Thoracic aorta (tissue), 2 donors: ENCODE data around the gene ENO4. TPM values are rescaled to one million over a fixed set of nuclear protein-coding genes. Genes with fewer than 3 reads are reported as not detected.

Source experiments
- ATAC-seq: fragments of 150-250 bp; one replicate; pipeline ENCODE4 v1.8.0; 2017; ENCODE audit warnings: low read depth; ENCODE audit not compliant: insufficient number of reproducible peaks, low FRiP score
- DNase-seq: peaks from one replicate; pipeline ENCODE4 v3.0.0-alpha.2; 2020; ENCODE audit warnings: low spot score
- H3K27ac ChIP-seq, 2 donors: fragments of 200-600 bp; sonication (generic); 1 replicate in 1 of 2; 2 replicates in 1 of 2; pipeline ENCODE4 v1.5.1; 2016; ENCODE audit warnings: mild to moderate bottlenecking in 2 of 2, moderate library complexity in 2 of 2
- H3K27me3 ChIP-seq: fragments of 200-600 bp; sonication (generic); replicated peaks from 2 replicates; pipeline ENCODE4 v1.6.0; 2016; ENCODE audit warnings: mild to moderate bottlenecking; ENCODE audit not compliant: insufficient read depth
- H3K36me3 ChIP-seq: fragments of 200-600 bp; sonication (generic); one replicate; pipeline ENCODE4 v1.5.1; 2016
- H3K4me1 ChIP-seq, 2 donors: fragments of 200-600 bp; sonication (generic); 1 replicate in 1 of 2; 2 replicates in 1 of 2; pipeline versions ENCODE4 v1.5.1 to v1.6.0; 2016; ENCODE audit warnings: low read depth in 2 of 2, mild to moderate bottlenecking in 1 of 2; ENCODE audit not compliant: control insufficient read depth in 1 of 2
- H3K4me3 ChIP-seq: fragments of 200-600 bp; sonication (generic); 2 replicates; pipeline ENCODE4 v1.5.1; 2016; ENCODE audit warnings: mild to moderate bottlenecking
- H3K9me3 ChIP-seq: fragments of 200-600 bp; sonication (generic); 2 replicates; pipeline ENCODE4 v1.5.1; 2016
- total RNA-seq, 2 donors: library from RNA; depleted of rRNA; stranded (reverse); fragments of >200 nt; gene quantifications; one replicate each; pipeline versions ENCODE4 v1.1.0 to v1.2.3, GENCODE V29; 2016
- TF ChIP-seq, protein P1 (sequence below): fragments of 200-600 bp; sonication (generic); IDR thresholded peaks from one replicate; pipeline ENCODE4 v1.5.1; 2019; ENCODE audit warnings: antibody characterized with exemption

Gene ENO4
- total RNA-seq, 2 donors from 2014 or later: 0.54 TPM; not detected in 1

DNA sequence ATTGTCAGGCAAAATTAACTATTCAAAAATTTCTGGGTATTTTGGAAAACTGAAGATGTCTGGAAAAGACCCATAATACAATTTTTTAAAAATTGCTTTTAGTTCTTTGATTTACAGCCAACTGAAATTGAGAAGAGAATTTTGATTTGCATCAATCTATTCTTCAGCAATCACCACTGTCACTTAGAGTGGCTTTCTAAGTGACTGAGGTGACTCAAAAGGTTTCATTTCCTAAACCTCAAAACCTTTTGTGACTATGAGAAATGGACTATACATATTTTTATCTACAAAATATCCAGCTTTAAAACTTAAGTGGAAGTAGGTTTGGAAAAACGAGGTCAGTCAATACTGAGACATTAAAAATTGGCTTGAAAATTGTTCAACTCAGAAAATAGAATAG, 60.0 kb downstream of the ENO4 start:
- Histone ChIP-seq H3K27ac (no peak overlapping the region), H3K4me1 (no peaks in the 10 kb centered on the region), H3K36me3 (no peaks in the 10 kb centered on the region), H3K27me3 (no peaks in the 10 kb centered on the region), H3K4me3 (no peak overlapping the region), H3K9me3 (no peaks in the 10 kb centered on the region)
- no peak for ATAC-seq
- TF ChIP-seq, protein P1, sequence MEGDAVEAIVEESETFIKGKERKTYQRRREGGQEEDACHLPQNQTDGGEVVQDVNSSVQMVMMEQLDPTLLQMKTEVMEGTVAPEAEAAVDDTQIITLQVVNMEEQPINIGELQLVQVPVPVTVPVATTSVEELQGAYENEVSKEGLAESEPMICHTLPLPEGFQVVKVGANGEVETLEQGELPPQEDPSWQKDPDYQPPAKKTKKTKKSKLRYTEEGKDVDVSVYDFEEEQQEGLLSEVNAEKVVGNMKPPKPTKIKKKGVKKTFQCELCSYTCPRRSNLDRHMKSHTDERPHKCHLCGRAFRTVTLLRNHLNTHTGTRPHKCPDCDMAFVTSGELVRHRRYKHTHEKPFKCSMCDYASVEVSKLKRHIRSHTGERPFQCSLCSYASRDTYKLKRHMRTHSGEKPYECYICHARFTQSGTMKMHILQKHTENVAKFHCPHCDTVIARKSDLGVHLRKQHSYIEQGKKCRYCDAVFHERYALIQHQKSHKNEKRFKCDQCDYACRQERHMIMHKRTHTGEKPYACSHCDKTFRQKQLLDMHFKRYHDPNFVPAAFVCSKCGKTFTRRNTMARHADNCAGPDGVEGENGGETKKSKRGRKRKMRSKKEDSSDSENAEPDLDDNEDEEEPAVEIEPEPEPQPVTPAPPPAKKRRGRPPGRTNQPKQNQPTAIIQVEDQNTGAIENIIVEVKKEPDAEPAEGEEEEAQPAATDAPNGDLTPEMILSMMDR: no peak
- no peak for DNase-seq

DNA sequence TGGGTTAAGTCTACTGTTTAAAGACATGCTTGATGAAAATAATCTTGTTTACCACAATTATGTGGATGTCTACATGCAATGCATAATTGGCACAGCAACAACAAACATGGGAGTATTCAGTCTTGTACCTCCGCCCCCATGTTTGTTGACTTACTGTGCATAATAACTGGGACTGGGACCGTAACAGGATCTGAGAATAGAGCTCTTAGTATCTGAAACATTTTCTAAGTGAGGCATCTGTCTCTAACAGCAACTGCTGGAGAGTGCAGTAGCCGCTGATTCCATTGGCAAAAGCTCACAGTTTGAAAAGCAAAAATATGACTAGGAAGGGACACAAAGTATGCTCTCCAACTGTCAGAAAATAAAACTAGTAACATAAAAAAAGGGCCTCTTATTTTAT, 61.6 kb downstream of the ENO4 start:
- Histone ChIP-seq H3K9me3 (no peaks in the 10 kb centered on the region), H3K27me3 (no peaks in the 10 kb centered on the region), H3K36me3 (no peaks in the 10 kb centered on the region), H3K4me3 (no peak overlapping the region), H3K27ac (no peak overlapping the region), H3K4me1 (no peaks in the 10 kb centered on the region)
- TF ChIP-seq, protein P1: no peak
- DNase-seq (no peak), ATAC-seq (no peak)

DNA sequence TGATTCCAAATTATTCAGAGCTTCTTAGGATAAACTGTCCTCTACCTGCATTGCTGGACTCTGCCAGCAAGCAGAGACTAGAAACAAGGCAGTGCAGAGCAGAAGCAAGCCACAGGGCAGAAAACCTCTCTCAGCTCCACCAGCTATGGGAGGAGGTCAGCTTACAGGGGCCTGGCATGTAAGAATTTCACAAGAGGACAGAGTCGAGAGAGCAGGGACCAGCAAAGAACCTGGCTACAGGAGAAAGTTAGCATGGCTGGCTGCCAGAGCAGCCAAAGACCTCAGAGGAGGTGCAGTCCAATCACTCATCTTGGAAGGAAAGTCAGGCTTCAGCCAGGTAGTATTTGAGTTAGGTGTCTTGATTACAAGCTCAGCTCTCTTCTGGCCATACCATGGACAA, 62.9 kb downstream of the ENO4 start:
- DNase-seq: no peak

DNA sequence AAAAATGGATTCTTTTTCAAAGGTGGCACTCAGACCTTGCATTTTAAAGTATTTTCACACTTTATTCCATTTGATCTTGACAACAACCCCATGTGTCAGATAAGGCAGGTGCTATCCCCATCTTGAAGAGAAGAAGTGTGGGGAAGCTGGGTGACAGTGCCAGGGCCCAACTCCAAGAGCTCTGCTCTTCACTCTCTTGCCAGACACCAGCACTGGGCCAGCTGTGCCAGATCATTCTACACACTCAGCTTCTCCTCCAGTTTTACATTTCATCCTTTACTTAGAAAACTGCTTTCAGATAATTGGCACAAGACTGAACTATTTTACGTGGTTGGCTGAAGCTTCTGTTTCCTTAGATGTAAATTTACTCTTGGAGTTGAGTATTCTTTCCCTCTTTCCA, 64.4 kb downstream of the ENO4 start:
- DNase-seq: no peak
- no peaks in the 10 kb centered on the region for H3K36me3 ChIP-seq
- no peaks in the 10 kb centered on the region for H3K27me3 ChIP-seq
- no peaks in the 10 kb centered on the region for H3K4me1 ChIP-seq
- H3K4me3 ChIP-seq: no peak overlapping the region
- ATAC-seq: no peak
- no peaks in the 10 kb centered on the region for H3K9me3 ChIP-seq
- no peak overlapping the region for H3K27ac ChIP-seq
- TF ChIP-seq, protein P1: no peak

More for the DNA sequence above, 62.9 kb downstream of the ENO4 start:
- H3K36me3 ChIP-seq: no peaks in the 10 kb centered on the region
- no peak for ATAC-seq
- TF ChIP-seq, protein P1: no peak
- no peaks in the 10 kb centered on the region for H3K27me3 ChIP-seq
- no peaks in the 10 kb centered on the region for H3K4me1 ChIP-seq
- no peak overlapping the region for H3K27ac ChIP-seq
- H3K9me3 ChIP-seq: no peaks in the 10 kb centered on the region
- no peak overlapping the region for H3K4me3 ChIP-seq

DNA sequence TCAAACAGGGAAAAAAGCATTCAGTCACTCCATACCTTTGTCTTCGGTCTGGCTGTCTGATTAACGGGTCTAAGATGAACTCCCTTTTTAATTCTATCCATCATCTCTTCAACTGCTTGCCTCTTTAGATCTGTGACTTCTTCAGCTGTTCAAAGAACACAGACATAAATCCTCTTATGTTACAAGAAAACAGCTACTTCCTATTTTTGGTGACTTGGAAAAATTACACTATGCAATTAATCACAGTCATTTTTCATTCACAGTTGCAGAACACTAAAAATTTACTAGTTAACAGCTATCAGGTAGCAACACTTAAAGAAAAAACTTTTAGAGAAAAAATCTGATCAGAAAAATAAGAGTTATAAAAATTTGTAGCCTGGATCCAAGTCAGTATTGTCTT, 66.0 kb downstream of the ENO4 start:
- Histone ChIP-seq H3K36me3 (peaks cover 4% of the 10 kb centered on the region), H3K4me3 (no peak overlapping the region), H3K27me3 (no peaks in the 10 kb centered on the region), H3K4me1 (no peaks in the 10 kb centered on the region), H3K9me3 (no peaks in the 10 kb centered on the region), H3K27ac (no peak overlapping the region)
- DNase-seq (no peak), ATAC-seq (no peak)
- TF ChIP-seq, protein P1: no peak
